ENCODE measurements around the gene TTI1.

The TTI1 gene

DNA sequence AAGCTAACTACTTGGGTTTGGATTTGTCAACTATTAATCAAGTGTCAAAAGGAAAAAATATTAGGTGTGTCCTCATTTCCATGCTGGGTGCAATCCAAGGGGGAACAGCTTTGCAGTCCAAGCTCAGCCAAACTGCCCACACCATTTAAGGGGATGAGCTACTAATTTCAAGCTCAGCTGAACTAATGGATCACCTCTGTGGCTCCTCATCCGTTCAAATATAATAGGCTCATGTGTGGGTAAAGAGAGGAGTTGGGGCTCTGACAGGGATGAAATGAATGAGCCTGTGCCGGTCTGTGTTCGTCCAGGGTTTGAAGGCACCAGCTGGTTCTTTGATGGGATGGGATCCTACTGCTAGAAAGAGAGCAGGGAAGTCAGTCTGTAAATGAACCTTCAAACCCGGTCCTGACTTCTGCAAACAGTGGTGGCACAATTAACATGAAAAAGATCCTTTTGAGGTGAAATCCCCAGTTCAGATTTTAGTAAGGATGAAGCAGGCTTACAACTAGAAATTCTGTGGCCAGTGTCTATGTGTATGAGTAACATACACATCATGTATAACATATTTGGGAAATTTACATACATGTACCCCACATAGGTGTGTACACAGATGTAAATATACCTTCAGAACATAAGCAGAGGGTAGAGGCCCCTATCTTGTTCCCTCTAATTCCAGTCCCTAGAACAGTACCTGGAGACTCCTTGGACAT, 41.9 kb downstream of the TTI1 start:
- TF ChIP-seq, protein P1, sequence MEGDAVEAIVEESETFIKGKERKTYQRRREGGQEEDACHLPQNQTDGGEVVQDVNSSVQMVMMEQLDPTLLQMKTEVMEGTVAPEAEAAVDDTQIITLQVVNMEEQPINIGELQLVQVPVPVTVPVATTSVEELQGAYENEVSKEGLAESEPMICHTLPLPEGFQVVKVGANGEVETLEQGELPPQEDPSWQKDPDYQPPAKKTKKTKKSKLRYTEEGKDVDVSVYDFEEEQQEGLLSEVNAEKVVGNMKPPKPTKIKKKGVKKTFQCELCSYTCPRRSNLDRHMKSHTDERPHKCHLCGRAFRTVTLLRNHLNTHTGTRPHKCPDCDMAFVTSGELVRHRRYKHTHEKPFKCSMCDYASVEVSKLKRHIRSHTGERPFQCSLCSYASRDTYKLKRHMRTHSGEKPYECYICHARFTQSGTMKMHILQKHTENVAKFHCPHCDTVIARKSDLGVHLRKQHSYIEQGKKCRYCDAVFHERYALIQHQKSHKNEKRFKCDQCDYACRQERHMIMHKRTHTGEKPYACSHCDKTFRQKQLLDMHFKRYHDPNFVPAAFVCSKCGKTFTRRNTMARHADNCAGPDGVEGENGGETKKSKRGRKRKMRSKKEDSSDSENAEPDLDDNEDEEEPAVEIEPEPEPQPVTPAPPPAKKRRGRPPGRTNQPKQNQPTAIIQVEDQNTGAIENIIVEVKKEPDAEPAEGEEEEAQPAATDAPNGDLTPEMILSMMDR (IDR thresholded peaks at IDR 0.05; ENCODE audit: low read depth, low read length): no peak
- no peak overlapping the region for H3K4me3 ChIP-seq (replicated peaks in 1 of 2; ENCODE audit: low read depth in 2 of 2, low read length in 2 of 2)
- DNase-seq (ENCODE audit: low read depth in 2 of 2): no peak

DNA sequence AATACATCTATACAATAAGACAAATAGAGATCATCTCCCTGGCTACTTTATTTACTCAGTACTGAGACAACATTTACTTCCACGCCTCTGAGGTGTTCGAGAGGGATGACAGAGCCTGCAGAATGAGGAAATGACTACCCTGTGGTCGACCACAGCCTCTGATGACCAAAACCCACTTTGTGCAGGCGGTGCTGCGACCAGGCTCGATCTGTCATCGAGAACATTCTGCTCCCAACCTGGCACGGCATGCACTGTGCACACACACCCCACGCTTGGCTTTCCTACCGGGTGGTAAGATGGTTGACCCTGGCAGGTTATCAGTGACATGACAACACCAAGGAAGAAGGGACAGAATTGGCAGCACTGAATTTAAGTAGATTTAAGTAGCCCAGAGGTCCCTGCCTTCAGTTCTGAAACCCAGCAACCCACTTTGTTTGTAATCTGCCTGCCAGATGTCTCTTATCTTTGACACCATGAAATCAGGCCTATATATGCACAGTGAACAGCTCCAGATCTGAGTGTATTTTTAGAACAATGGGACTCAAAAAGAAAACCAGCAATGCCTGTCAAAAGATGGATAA, 42.6 kb downstream of the TTI1 start:
- no peak overlapping the region for H3K4me3 ChIP-seq (replicated peaks in 1 of 2; ENCODE audit: low read depth in 2 of 2, low read length in 2 of 2)
- DNase-seq (ENCODE audit: low read depth in 2 of 2): peak; percentile 65 to 88
- TF ChIP-seq, protein P1 (IDR thresholded peaks at IDR 0.05; ENCODE audit: low read depth, low read length): no peak

DNA sequence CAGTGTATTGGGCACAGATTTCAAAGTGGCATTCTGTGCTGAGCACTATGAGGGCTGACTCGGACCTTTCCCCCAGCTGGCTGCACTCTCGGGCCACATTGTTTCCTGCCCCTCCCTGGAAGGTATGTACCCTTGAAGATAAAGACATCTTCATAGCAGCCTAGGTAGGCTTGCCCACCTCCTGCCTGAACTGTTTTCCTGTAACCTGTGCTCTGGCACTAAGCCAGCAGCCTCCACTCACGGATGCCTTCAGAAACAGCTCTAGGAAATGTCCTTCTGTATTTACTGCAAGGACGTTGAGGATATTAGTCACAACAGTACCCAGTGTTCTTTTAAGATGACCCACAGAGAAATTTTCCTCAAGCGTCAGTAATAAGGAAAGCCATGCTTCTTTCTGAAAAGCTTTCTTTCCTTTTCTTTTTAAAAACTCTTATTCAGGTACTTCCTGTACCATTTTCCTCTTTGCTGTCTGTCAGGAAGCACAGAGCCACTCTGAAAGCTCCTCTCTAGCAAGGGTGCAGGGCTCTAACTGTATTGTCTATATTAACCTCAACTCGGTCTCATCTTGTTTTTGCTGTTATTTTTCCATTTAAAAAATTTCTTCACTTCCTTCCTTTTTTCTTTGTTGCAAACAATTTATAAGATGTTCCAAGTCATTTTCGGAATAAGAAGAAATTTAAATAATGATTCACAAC, 43.5 kb downstream of the TTI1 start:
- H3K4me3 ChIP-seq (replicated peaks in 1 of 2; ENCODE audit: low read depth in 2 of 2, low read length in 2 of 2): no peak overlapping the region
- DNase-seq (ENCODE audit: low read depth in 2 of 2): peak in 1 of 2 donors; percentile 48
- TF ChIP-seq, protein P1 (IDR thresholded peaks at IDR 0.05; ENCODE audit: low read depth, low read length): no peak

DNA sequence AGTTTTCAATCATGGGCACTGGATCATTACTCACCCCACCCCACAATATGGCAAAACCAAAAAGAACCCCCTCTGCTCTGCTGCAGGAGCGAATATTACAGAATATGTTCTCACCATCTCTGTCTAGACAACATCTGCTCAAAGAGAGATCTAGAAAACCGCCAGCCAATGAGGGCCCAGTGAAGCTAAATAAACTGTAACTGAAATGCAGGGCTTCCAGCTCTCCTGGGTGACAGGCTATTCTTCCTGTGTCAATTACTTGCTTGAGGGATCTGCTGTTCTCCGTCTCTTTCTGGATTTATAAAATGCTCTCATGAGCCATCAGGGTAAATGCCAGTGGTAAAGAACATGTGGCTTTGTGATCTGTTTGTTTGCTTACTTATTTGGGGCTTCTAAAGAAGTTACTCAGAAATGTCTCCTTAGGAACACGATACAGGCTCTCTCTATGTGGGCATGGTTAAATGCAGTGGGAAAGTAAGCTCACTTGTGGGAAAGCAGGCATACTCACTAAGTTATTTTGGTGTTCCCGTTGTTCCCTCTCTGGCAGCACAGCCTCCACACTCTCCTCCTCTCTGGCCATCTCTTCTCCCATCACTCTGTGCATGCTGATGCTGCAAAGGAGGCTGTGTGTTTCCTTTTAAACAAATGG, 44.8 kb downstream of the TTI1 start:
- TF ChIP-seq, protein P1 (IDR thresholded peaks at IDR 0.05; ENCODE audit: low read depth, low read length): no peak
- DNase-seq (ENCODE audit: low read depth in 2 of 2): no peak
- no peak overlapping the region for H3K4me3 ChIP-seq (replicated peaks in 1 of 2; ENCODE audit: low read depth in 2 of 2, low read length in 2 of 2)

DNA sequence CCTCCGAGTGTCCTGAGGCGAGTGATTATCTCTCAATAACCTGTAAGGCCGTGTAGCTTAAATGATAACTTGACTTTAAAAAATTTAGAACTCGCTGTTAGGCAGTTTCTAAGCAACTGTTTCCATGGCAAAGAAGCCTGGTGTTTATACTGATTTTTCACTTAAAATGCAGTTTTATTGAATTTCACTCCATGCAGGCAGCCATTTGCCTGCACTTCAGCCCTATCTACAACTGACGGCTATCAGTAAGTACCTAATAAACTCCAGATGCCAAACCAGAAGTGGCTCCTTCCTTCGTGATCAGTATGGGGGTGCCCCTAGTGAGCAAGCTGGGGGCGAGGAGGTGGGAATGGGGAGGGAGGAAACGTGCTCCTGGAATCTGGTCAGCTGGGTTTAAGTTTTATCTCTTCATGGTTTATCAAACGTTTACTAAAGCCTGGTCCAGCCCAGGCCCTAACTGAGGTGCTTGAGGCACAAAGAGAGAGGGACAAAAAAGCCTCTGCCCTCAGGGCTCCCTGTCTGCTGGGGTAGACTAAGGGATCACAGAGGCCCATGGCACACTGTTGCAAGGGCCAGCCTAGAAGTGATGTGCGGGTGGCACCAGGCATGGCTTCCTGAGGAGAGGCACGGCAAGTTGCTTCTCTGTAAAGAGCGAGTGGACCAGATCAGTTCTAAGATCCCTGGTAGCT, 45.5 kb downstream of the TTI1 start:
- H3K4me3 ChIP-seq (replicated peaks in 1 of 2; ENCODE audit: low read depth in 2 of 2, low read length in 2 of 2): no peak overlapping the region
- TF ChIP-seq, protein P1 (IDR thresholded peaks at IDR 0.05; ENCODE audit: low read depth, low read length): no peak
- DNase-seq (ENCODE audit: low read depth in 2 of 2): no peak

DNA sequence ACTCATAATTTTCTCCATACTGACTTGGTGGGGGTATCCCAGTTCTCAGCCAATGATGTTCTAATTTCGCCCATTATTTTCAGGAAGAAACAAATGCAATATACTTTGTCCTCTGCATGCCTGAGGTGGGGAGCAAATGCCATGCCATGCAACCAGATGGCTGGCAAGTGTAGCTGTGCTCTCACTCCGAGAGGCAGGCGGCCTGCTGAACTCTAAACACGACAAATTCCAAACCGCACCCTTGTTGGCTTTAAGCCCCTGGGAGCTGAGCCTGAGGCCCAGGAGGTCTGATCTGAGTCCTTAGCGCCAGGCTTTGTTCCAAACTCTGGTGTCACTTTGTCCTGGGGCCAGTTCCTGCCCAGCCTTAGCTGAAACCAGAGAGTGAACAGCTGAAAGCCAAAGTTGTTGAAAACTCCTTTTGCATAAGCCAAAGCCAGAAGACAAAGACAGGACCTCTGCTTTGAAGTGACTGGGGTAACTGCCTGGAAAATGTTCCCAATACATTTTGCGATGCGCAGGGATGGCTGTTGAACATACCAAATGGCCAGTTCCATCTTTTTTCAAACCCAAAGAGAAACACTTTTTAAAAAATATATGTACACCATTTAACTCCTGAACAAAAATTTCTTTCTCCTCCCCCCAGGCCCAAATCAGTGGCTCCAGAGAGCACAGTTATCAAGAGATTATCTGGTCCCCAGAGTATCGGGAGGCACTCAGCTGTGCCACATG, 46.2 kb downstream of the TTI1 start:
- no peak overlapping the region for H3K4me3 ChIP-seq (replicated peaks in 1 of 2; ENCODE audit: low read depth in 2 of 2, low read length in 2 of 2)
- TF ChIP-seq, protein P1 (IDR thresholded peaks at IDR 0.05; ENCODE audit: low read depth, low read length): no peak
- peak in 1 of 2 donors; percentile 39 for DNase-seq (ENCODE audit: low read depth in 2 of 2)

All from cardiac fibroblast (primary cell).